ENCODE measurements around the gene GABARAP. TPM values are rescaled to one million over a fixed set of nuclear protein-coding genes. Genes with fewer than 3 reads are reported as not detected.
A peak's percentile ranks its signal among the peaks of the same experiment; 100 is the strongest.

GABARAP gene
- total RNA-seq, 1 experiment from 2014 or later: 301 TPM

DNA sequence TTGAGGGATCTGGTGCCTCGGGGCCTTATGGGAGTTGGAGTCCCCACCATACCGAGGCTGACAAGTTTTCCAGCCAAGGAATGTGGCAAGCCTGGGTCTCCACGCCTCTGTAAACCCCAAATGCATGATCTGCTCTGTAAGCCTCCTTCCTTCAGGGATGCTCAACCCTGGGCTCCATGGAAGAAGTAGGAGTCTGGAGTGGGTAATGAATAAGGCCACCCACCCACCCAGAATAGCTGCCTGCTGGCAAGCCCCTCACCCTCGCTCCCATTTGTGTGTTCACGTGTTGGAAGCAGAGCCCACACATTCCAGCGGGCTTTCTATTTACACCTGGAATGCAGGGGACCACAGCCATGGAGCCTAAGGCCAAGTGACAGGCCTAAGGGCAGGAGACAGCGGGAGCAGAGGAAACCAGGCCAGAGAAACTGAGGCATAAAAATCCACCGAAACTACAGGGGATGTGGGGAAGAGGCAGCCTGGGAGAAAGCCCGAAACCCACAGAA is 27.1 kb downstream of the GABARAP start:
- peaks cover 68% of the 10 kb centered on the region for H3K4me1 ChIP-seq (ENCODE audit: low read length)
- peak overlapping the region; percentile 87 for H3K27ac ChIP-seq (ENCODE audit: low read length)
- no peaks in the 10 kb centered on the region for H3K27me3 ChIP-seq (ENCODE audit: low read length)
- DNase-seq: no peak
- peak overlapping the region; percentile 91 for H3K4me3 ChIP-seq (ENCODE audit: low read length)
- H4K20me1 ChIP-seq (ENCODE audit: insufficient read depth, low read depth, low read length): peaks cover 12% of the 10 kb centered on the region; the same call in 1 of the 2 replicates
- no peaks in the 10 kb centered on the region for H3K9me2 ChIP-seq (replicated peaks; ENCODE audit: insufficient read depth, low read length)
- H3K9me3 ChIP-seq (ENCODE audit: low read length): no peaks in the 10 kb centered on the region
- no peak overlapping the region for H2AFZ ChIP-seq (ENCODE audit: low read length)
- peaks cover 57% of the 10 kb centered on the region for H3K79me2 ChIP-seq (ENCODE audit: low read length)
- peak overlapping the region; percentile 99 for H3K4me2 ChIP-seq (ENCODE audit: low read depth, low read length, poor library complexity, severe bottlenecking)
- H3K9ac ChIP-seq (ENCODE audit: low read length): peak overlapping the region; percentile 83
- no peaks in the 10 kb centered on the region for H3K36me3 ChIP-seq (ENCODE audit: insufficient read depth, low read length)

DNA sequence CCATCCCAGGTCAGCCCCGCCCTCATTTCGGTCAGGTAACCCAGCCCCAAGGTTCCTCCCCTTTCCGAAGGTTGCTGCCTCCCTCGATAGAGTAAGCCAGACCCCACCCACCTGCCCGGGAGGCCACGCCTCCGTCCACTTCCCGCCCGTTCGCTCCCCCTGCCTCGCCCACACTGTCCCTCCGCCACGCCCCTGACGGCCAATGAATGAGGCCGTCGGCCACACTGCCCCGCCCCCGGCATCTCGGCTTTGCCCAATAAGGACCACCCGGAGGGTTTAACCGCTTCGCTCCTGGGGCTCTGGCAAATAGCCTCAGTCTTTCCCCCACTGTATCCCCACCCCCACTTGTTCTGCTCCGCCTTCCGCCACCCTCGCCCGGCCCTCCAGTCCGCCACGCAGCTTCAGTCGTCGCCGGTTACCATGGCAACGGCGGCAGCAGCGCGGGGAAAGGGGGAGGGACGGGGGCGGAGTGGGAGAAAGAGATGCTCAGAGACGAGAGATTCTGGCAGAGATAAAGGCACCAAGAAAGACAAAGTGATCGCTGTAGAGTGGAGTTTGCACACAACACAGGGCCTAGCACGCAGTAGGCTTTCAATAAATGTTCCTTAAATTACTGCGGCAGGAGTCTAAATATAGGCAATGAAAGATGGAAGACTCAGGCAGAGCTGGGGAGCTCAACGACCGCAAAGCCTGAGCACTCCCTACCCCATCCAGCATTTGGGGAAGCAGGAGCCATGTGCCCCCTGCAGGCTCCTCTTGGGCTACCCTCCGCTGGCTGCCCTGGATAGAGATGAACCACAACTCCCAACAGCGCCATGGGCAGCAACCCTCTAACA is 27.7 kb downstream of the GABARAP start:
- no peak overlapping the region for H2AFZ ChIP-seq (ENCODE audit: low read length)
- peak overlapping the region; percentile 83 for H3K9ac ChIP-seq (ENCODE audit: low read length)
- H3K36me3 ChIP-seq (ENCODE audit: insufficient read depth, low read length): no peaks in the 10 kb centered on the region
- H3K27me3 ChIP-seq (ENCODE audit: low read length): no peaks in the 10 kb centered on the region
- no peaks in the 10 kb centered on the region for H3K9me3 ChIP-seq (ENCODE audit: low read length)
- H4K20me1 ChIP-seq (ENCODE audit: insufficient read depth, low read depth, low read length): peaks cover 12% of the 10 kb centered on the region; the same call in 1 of the 2 replicates
- peaks cover 70% of the 10 kb centered on the region for H3K4me1 ChIP-seq (ENCODE audit: low read length)
- peak overlapping the region; percentile 91 for H3K4me3 ChIP-seq (ENCODE audit: low read length)
- H3K79me2 ChIP-seq (ENCODE audit: low read length): peaks cover 60% of the 10 kb centered on the region
- peak overlapping the region; percentile 99 for H3K4me2 ChIP-seq (ENCODE audit: low read depth, low read length, poor library complexity, severe bottlenecking)
- H3K9me2 ChIP-seq (replicated peaks; ENCODE audit: insufficient read depth, low read length): no peaks in the 10 kb centered on the region
- H3K27ac ChIP-seq (ENCODE audit: low read length): peak overlapping the region; percentile 87
- DNase-seq: peak; percentile 100

GRCh38 chr17:7213895-7214299 is 28.4 kb downstream of the GABARAP start:
- peak; percentile 93 for DNase-seq
- Histone ChIP-seq H3K27me3 (ENCODE audit: low read length) (no peaks in the 10 kb centered on the region), H3K9me3 (ENCODE audit: low read length) (no peaks in the 10 kb centered on the region), H3K9ac (ENCODE audit: low read length) (peak overlapping the region; percentile 47), H2AFZ (ENCODE audit: low read length) (no peak overlapping the region), H3K4me2 (ENCODE audit: low read depth, low read length, poor library complexity, severe bottlenecking) (peak overlapping the region; percentile 99), H3K9me2 (replicated peaks; ENCODE audit: insufficient read depth, low read length) (no peaks in the 10 kb centered on the region), H4K20me1 (ENCODE audit: insufficient read depth, low read depth, low read length) (peaks cover 12% of the 10 kb centered on the region; the same call in 1 of the 2 replicates), H3K79me2 (ENCODE audit: low read length) (peaks cover 61% of the 10 kb centered on the region), H3K27ac (ENCODE audit: low read length) (no peak overlapping the region), H3K4me3 (ENCODE audit: low read length) (peak overlapping the region; percentile 61; the same call in 1 of the 2 replicates), H3K36me3 (ENCODE audit: insufficient read depth, low read length) (no peaks in the 10 kb centered on the region), H3K4me1 (ENCODE audit: low read length) (peaks cover 68% of the 10 kb centered on the region)

DNA sequence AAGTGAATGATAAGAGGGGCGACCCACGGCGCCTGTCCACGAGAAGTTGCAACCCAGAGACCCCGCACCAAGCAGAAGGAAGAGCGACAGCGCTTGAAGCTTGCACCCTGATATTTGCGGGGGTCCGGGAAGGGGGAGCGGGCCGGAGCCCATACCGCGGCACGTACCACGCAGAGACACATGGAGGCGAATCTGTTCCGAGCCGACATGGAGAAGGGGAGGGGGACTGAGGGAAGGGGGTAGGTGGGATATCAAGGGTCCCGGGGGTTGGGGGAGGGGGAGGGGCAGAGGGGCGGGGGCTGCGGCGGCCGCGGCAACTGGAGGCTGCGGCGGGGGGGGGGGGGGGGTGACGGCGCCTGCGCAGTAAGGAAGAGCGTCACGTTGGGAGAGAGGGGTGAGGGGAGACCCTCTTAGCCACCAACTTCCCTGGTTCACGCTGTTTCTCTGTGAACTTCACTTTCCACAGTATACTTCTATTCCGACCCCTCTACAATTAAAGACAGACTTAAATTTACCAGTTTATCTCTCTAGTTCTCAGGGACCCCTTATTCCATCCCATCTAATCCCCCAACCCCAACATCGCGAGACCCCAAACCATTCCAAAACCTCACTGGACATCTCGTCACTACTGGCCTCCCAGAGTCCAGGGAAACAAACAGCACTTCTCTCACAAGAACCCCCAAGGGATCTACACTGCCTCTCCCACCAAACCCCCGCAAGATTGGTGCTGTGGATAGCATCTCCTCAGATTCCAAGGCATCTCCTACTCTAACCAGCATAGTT is 30.6 kb downstream of the GABARAP start:
- Histone ChIP-seq H3K4me3 (ENCODE audit: low read length) (no peak overlapping the region), H3K9ac (ENCODE audit: low read length) (no peak overlapping the region), H3K27ac (ENCODE audit: low read length) (no peak overlapping the region), H4K20me1 (ENCODE audit: insufficient read depth, low read depth, low read length) (peaks cover 12% of the 10 kb centered on the region; the same call in 1 of the 2 replicates), H3K36me3 (ENCODE audit: insufficient read depth, low read length) (no peaks in the 10 kb centered on the region), H3K9me3 (ENCODE audit: low read length) (no peaks in the 10 kb centered on the region), H3K4me1 (ENCODE audit: low read length) (peaks cover 53% of the 10 kb centered on the region), H3K79me2 (ENCODE audit: low read length) (peaks cover 64% of the 10 kb centered on the region), H3K9me2 (replicated peaks; ENCODE audit: insufficient read depth, low read length) (no peaks in the 10 kb centered on the region), H2AFZ (ENCODE audit: low read length) (no peak overlapping the region), H3K27me3 (ENCODE audit: low read length) (no peaks in the 10 kb centered on the region), H3K4me2 (ENCODE audit: low read depth, low read length, poor library complexity, severe bottlenecking) (no peak overlapping the region)
- no peak for DNase-seq

DNA sequence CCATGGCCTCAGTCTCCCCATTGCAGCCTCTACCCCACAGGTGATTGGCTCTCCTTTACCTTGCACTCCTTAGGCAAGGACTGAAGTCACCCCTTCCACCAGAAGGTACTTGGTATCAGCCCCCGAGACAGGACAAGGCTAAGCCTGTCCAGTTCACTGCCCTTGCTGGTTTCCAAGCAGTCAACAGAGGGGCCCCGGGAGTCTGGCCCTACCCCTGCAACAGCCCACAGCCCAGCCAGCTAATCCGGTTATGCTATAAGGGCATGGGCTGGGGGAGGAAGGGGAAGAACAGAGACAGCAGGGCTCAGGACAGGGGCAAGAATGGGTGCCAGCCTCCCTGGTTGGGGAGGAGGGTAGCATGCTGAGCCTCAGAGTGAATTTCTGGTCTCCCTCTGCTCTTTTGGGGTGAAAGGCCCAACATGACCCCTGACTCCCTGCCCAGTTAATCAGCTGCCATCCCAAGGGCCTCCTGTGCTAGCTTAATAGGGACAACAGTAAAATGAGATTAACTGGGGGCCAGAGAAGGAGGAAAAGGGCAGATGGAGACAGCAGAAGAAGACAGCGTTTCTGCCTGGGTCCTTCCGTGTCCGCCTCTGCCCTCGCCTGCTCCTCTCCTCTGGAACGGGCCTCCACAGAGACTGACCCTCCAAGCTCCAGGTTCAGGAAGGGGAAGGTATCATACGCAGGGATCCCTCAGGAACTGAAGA is 33.3 kb downstream of the GABARAP start:
- Histone ChIP-seq H3K79me2 (ENCODE audit: low read length) (peaks cover 53% of the 10 kb centered on the region), H2AFZ (ENCODE audit: low read length) (no peak overlapping the region), H4K20me1 (ENCODE audit: insufficient read depth, low read depth, low read length) (peaks cover 12% of the 10 kb centered on the region; the same call in 1 of the 2 replicates), H3K9me2 (replicated peaks; ENCODE audit: insufficient read depth, low read length) (no peaks in the 10 kb centered on the region), H3K4me3 (ENCODE audit: low read length) (no peak overlapping the region), H3K27me3 (ENCODE audit: low read length) (no peaks in the 10 kb centered on the region), H3K9me3 (ENCODE audit: low read length) (no peaks in the 10 kb centered on the region), H3K36me3 (ENCODE audit: insufficient read depth, low read length) (no peaks in the 10 kb centered on the region), H3K9ac (ENCODE audit: low read length) (peak overlapping the region; percentile 24; the same call in 1 of the 2 replicates), H3K4me1 (ENCODE audit: low read length) (peaks cover 54% of the 10 kb centered on the region), H3K4me2 (ENCODE audit: low read depth, low read length, poor library complexity, severe bottlenecking) (no peak overlapping the region), H3K27ac (ENCODE audit: low read length) (no peak overlapping the region)
- DNase-seq: no peak

GRCh38 chr17:7208027-7208571 is 34.1 kb downstream of the GABARAP start:
- Histone ChIP-seq H3K4me1 (ENCODE audit: low read length) (peaks cover 47% of the 10 kb centered on the region), H3K9me3 (ENCODE audit: low read length) (no peaks in the 10 kb centered on the region), H3K79me2 (ENCODE audit: low read length) (peaks cover 47% of the 10 kb centered on the region), H3K4me3 (ENCODE audit: low read length) (no peak overlapping the region), H2AFZ (ENCODE audit: low read length) (no peak overlapping the region), H4K20me1 (ENCODE audit: insufficient read depth, low read depth, low read length) (peaks cover 6% of the 10 kb centered on the region; the same call in 1 of the 2 replicates), H3K27me3 (ENCODE audit: low read length) (no peaks in the 10 kb centered on the region), H3K4me2 (ENCODE audit: low read depth, low read length, poor library complexity, severe bottlenecking) (no peak overlapping the region), H3K27ac (ENCODE audit: low read length) (no peak overlapping the region), H3K9me2 (replicated peaks; ENCODE audit: insufficient read depth, low read length) (no peaks in the 10 kb centered on the region), H3K9ac (ENCODE audit: low read length) (no peak overlapping the region; the same call in 1 of the 2 replicates), H3K36me3 (ENCODE audit: insufficient read depth, low read length) (peaks cover 5% of the 10 kb centered on the region)
- DNase-seq: no peak

GRCh38 chr17:7207120-7208001 is 34.9 kb downstream of the GABARAP start:
- Histone ChIP-seq H3K79me2 (ENCODE audit: low read length) (peaks cover 41% of the 10 kb centered on the region), H3K4me3 (ENCODE audit: low read length) (no peak overlapping the region), H3K27me3 (ENCODE audit: low read length) (no peaks in the 10 kb centered on the region), H3K27ac (ENCODE audit: low read length) (no peak overlapping the region), H2AFZ (ENCODE audit: low read length) (no peak overlapping the region), H3K36me3 (ENCODE audit: insufficient read depth, low read length) (peaks cover 13% of the 10 kb centered on the region), H3K4me1 (ENCODE audit: low read length) (peaks cover 46% of the 10 kb centered on the region), H3K9me3 (ENCODE audit: low read length) (no peaks in the 10 kb centered on the region), H3K4me2 (ENCODE audit: low read depth, low read length, poor library complexity, severe bottlenecking) (no peak overlapping the region), H3K9ac (ENCODE audit: low read length) (peak overlapping the region; percentile 36; the same call in 1 of the 2 replicates), H4K20me1 (ENCODE audit: insufficient read depth, low read depth, low read length) (0 out of 2 replicates have a peak, but pooled peaks cover 6% of the 10 kb centered on the region), H3K9me2 (replicated peaks; ENCODE audit: insufficient read depth, low read length) (no peaks in the 10 kb centered on the region)
- DNase-seq: no peak
